Measurements from ENCODE around the gene MED10.

- no peak for TF ChIP-seq FOXM1 (IDR thresholded peaks at IDR 0.05; ENCODE audit: low read depth)
- no peak for TF ChIP-seq CTCF (IDR thresholded peaks at IDR 0.05)
- no peak for TF ChIP-seq EZH2phosphoT487 (IDR thresholded peaks at IDR 0.05; ENCODE audit: borderline replicate concordance, low read depth)
- TF ChIP-seq USF1 (IDR thresholded peaks at IDR 0.05; ENCODE audit: borderline replicate concordance, low read depth), result no peak
- no peak for TF ChIP-seq USF2 (IDR thresholded peaks at IDR 0.05; ENCODE audit: borderline replicate concordance, low read depth, low read length)
- TF ChIP-seq RAD21 (IDR thresholded peaks at IDR 0.05; ENCODE audit: low read length), result no peak
- no peak for TF ChIP-seq POLR2AphosphoS5 (IDR thresholded peaks at IDR 0.05; ENCODE audit: low read depth, low read length)
- TF ChIP-seq EP300 (IDR thresholded peaks at IDR 0.05; ENCODE audit: borderline replicate concordance in 1 of 2, low read depth in 1 of 2, low read length in 1 of 2), result 0 out of 4 replicates have a peak, but pooled peaks of 1 of the 2 experiments have one; percentile 7
- TF ChIP-seq JUND (IDR thresholded peaks at IDR 0.05), result no peak
- TF ChIP-seq RFX5 (IDR thresholded peaks at IDR 0.05; ENCODE audit: low read length), result no peak
- no peak for TF ChIP-seq TAF1 (IDR thresholded peaks at IDR 0.05; ENCODE audit: borderline replicate concordance, low read depth, low read length)
- TF ChIP-seq SIN3A (IDR thresholded peaks at IDR 0.05; ENCODE audit: borderline replicate concordance, low read depth, low read length), result no peak
Observed at GRCh38 chr5:6359555-6360322, 18.6 kb downstream of the MED10 start.

All from SK-N-SH (cell line).